ENCODE results near the gene GALNT11.

GALNT11 gene

DNA sequence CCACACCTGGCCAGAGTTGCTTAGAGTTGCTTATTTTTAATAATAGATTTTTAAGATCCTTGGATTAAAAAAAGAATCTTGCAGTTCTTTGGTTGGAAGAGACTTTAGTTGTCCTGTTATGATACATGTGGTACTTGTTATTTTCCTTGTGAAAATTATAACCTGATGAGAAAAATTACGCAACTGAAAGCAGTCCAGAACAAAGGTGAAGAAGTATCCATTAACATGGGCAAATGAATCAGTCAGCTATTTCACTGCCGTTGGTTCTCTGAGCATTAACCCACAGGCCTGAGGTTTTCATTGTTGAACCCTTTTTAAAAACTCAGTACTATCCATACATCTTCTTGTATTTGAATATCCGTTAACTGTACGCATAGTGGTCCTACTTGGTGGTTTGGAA, 68.2 kb downstream of the GALNT11 start:
- TF ChIP-seq, protein P1, sequence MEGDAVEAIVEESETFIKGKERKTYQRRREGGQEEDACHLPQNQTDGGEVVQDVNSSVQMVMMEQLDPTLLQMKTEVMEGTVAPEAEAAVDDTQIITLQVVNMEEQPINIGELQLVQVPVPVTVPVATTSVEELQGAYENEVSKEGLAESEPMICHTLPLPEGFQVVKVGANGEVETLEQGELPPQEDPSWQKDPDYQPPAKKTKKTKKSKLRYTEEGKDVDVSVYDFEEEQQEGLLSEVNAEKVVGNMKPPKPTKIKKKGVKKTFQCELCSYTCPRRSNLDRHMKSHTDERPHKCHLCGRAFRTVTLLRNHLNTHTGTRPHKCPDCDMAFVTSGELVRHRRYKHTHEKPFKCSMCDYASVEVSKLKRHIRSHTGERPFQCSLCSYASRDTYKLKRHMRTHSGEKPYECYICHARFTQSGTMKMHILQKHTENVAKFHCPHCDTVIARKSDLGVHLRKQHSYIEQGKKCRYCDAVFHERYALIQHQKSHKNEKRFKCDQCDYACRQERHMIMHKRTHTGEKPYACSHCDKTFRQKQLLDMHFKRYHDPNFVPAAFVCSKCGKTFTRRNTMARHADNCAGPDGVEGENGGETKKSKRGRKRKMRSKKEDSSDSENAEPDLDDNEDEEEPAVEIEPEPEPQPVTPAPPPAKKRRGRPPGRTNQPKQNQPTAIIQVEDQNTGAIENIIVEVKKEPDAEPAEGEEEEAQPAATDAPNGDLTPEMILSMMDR (IDR thresholded peaks at IDR 0.05; ENCODE audit: control insufficient read depth, extremely low read depth, insufficient read depth): no peak
- no peak overlapping the region for H3K4me3 ChIP-seq (ENCODE audit: low read depth, low read length)
- DNase-seq (ENCODE audit: low read depth): no peak

DNA sequence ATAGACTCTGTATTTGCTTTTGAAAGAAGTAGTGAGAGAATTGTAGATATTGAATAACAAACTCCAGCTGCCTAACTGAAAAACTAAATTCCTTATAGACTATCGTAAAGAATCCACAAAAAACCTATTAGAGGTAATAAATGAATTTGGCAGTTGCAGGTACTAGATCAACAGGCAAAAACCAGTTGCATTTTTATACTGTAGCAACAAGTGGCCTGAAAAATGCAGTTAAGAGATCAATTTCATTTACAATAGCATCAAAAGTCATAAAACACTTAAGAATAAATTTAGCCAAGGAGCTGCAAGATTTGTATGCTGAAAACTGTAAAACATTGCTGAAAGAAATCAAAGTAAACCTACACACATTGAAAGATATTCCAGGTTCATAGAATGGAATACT, 70.3 kb downstream of the GALNT11 start:
- H3K4me3 ChIP-seq (ENCODE audit: low read depth, low read length): no peak overlapping the region
- no peak for DNase-seq (ENCODE audit: low read depth)
- TF ChIP-seq, protein P1 (IDR thresholded peaks at IDR 0.05; ENCODE audit: control insufficient read depth, extremely low read depth, insufficient read depth): no peak

DNA sequence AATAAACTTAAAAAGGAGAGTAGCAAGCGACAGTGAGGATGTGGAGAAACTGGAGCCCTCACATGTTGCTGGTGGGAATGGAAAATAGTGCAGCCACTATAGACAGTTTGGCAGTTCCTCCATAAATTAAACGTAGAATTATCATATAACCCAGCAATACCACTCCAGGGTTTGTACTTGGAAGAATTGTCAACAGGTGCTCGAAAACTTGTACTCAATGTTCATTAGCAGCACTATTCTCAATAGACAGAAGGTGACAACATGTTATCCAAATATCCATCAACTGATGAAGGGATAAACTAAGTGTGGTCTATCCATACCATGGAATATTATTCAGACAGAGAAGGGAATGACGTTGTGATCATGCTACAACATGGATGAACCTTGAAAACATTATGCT, 71.9 kb downstream of the GALNT11 start:
- TF ChIP-seq, protein P1 (IDR thresholded peaks at IDR 0.05; ENCODE audit: control insufficient read depth, extremely low read depth, insufficient read depth): no peak
- no peak for DNase-seq (ENCODE audit: low read depth)
- H3K4me3 ChIP-seq (ENCODE audit: low read depth, low read length): no peak overlapping the region

DNA sequence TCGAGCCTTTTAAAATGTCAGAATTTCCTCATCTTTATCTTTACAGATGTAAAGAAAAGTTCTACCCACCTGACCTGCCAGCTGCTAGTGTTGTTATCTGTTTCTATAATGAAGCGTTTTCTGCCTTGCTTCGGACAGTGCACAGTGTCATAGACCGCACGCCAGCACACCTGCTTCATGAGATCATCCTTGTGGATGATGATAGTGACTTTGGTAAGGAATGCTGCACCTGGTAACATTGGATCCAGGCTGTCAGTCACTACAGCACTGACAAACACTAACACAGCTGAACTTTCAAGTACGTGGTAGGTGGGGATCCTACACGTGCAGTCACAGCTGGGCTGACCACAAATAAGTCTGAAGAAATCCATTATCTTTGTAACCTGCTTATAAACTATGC, 77.6 kb downstream of the GALNT11 start:
- no peak overlapping the region for H3K4me3 ChIP-seq (ENCODE audit: low read depth, low read length)
- TF ChIP-seq, protein P1 (IDR thresholded peaks at IDR 0.05; ENCODE audit: control insufficient read depth, extremely low read depth, insufficient read depth): no peak
- DNase-seq (ENCODE audit: low read depth): no peak

DNA sequence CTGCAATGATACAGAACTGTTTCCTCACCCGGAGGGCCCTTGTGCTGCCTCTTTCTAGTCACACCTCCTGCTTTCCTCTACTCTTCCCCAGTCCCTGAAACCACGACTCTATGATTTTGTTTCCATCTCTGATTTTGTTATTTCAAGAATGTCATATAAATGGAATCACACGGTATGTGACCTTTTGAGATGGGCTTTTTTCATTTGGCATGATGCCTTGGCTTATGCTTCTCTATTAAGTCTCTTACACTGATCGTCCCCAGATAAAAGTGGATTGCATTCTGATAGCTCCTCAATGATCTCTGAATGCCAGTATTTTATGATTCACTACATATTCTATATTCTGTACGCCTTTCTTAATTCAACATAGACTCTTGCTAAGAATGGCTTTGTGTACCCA, 78.2 kb downstream of the GALNT11 start:
- H3K4me3 ChIP-seq (ENCODE audit: low read depth, low read length): no peak overlapping the region
- no peak for DNase-seq (ENCODE audit: low read depth)
- TF ChIP-seq, protein P1 (IDR thresholded peaks at IDR 0.05; ENCODE audit: control insufficient read depth, extremely low read depth, insufficient read depth): no peak

DNA sequence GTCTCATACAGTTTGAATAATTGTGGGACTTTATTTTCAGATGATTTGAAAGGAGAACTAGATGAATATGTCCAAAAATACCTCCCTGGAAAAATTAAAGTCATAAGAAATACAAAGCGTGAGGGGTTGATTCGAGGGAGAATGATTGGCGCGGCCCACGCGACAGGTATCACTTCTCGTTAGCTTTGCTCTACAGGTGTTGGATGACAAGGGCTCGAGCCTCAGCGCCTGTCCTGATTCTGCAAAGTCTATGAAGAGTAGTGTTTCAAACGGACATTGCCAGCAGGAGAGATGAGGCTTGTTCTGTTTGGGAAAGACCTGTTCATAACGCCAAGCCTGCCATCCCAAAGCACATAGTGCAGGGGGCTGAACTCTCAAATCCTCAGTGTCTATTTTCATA, 79.7 kb downstream of the GALNT11 start:
- DNase-seq (ENCODE audit: low read depth): no peak
- TF ChIP-seq, protein P1 (IDR thresholded peaks at IDR 0.05; ENCODE audit: control insufficient read depth, extremely low read depth, insufficient read depth): no peak
- no peak overlapping the region for H3K4me3 ChIP-seq (ENCODE audit: low read depth, low read length)

DNA sequence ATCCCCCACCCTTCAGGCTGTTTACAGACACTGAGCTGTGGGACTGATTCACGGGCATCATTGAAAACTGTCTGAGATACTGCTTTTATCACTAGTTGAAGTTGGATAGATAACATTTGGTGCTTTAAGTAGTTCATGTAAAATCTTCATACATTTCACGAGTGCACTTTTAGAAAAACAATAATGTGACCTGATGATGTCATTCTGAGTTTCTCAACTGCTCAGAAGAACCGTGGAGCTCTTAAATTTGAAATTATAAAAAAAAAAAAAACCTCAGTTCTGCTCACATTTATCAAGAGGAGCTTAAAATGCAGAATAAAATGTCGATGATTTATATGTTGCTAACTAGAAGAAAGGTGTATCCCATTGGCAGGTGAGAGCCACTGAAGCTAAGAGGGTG, 81.5 kb downstream of the GALNT11 start:
- TF ChIP-seq, protein P1 (IDR thresholded peaks at IDR 0.05; ENCODE audit: control insufficient read depth, extremely low read depth, insufficient read depth): no peak
- H3K4me3 ChIP-seq (ENCODE audit: low read depth, low read length): no peak overlapping the region
- no peak for DNase-seq (ENCODE audit: low read depth)

Data from LNCaP clone FGC (cell line).